SU-DHL-6 (cell line): ENCODE data around the gene ZBTB32.
"Not testable (repeated sequence)": the region's sequence is repeated elsewhere in the genome, so short reads cannot be mapped to it uniquely, and the experiment has no call there.

Experiments used
- H2AFZ ChIP-seq: fragments of 200-600 bp; sonication (generic); 2 replicates; pipeline ENCODE4 v1.6.1; 2014; ENCODE audit warnings: low read depth, mild to moderate bottlenecking, moderate library complexity, mixed read lengths, antibody characterized with exemption, low read length; ENCODE audit not compliant: severe bottlenecking
- H3F3A ChIP-seq: fragments of 200-600 bp; shearing (Covaris generic); 2 replicates; pipeline ENCODE4 v1.6.0; 2016; ENCODE audit warnings: antibody characterized with exemption, mild to moderate bottlenecking; ENCODE audit not compliant: insufficient read depth
- H3K27ac ChIP-seq: fragments of 200-600 bp; sonication (generic); 2 replicates; pipeline ENCODE4 v1.5.1; 2016; ENCODE audit warnings: low read depth, mild to moderate bottlenecking, low read length, moderate library complexity, mixed read lengths
- H3K27me3 ChIP-seq: fragments of 200-600 bp; sonication (generic), shearing (Covaris generic); 2 replicates; pipeline ENCODE4 v1.6.0; 2014; ENCODE audit warnings: mild to moderate bottlenecking, low read length
- H3K36me3 ChIP-seq: fragments of 200-600 bp; sonication (generic); 2 replicates; pipeline ENCODE4 v1.6.1; 2014; ENCODE audit warnings: mild to moderate bottlenecking, low read length, mixed read lengths
- H3K4me2 ChIP-seq: fragments of 300-600, 200-600 bp; shearing (Covaris generic), sonication (generic); 2 replicates; pipeline ENCODE4 v1.6.0; 2014; ENCODE audit warnings: low read length, low read depth, mild to moderate bottlenecking; ENCODE audit not compliant: poor library complexity, severe bottlenecking
- H3K4me3 ChIP-seq: fragments of 200-600 bp; sonication (generic); 2 replicates; pipeline ENCODE4 v1.5.1; 2014; ENCODE audit warnings: antibody characterized with exemption, low read length, mild to moderate bottlenecking, mixed read lengths; ENCODE audit not compliant: insufficient read depth, poor library complexity, severe bottlenecking
- H3K79me2 ChIP-seq: fragments of 200-600 bp; sonication (generic); 2 replicates; pipeline ENCODE4 v1.6.1; 2014; ENCODE audit warnings: mild to moderate bottlenecking, low read length, moderate library complexity; ENCODE audit not compliant: insufficient read depth
- H3K9ac ChIP-seq: fragments of 200-600 bp; sonication (generic); 2 replicates; pipeline ENCODE4 v1.7.0; 2014; ENCODE audit warnings: mild to moderate bottlenecking, low read length
- H3K9me2 ChIP-seq: fragments of 200-600 bp; sonication (generic); replicated peaks from 2 replicates; pipeline ENCODE4 v1.6.1; 2014; ENCODE audit warnings: low read length; ENCODE audit not compliant: insufficient read depth
- H3K9me3 ChIP-seq: fragments of 200-600 bp; sonication (generic); 2 replicates; pipeline ENCODE4 v1.6.1; 2014; ENCODE audit warnings: low read length, mixed read lengths; ENCODE audit not compliant: insufficient read depth
- H4K20me1 ChIP-seq: fragments of 200-600 bp; sonication (generic); 2 replicates; pipeline ENCODE4 v1.6.1; 2014; ENCODE audit warnings: low read depth, mild to moderate bottlenecking, antibody characterized with exemption, low read length, moderate library complexity, mixed read lengths
- CTCF ChIP-seq: fragments of 200-600 bp; sonication (generic); IDR thresholded peaks from one replicate; pipeline ENCODE4 v1.5.1; 2017; ENCODE audit warnings: antibody characterized with exemption, mild to moderate bottlenecking, low read length, moderate library complexity; ENCODE audit not compliant: insufficient read depth, poor library complexity, severe bottlenecking
- EZH2phosphoT487 ChIP-seq: fragments of 200-600 bp; sonication (generic), shearing (Covaris generic); conservative IDR thresholded peaks from 2 replicates; pipeline ENCODE4 v1.6.1; 2018; ENCODE audit warnings: mild to moderate bottlenecking, antibody characterized with exemption, low read length, moderate library complexity, mixed read lengths

ZBTB32 gene

DNA sequence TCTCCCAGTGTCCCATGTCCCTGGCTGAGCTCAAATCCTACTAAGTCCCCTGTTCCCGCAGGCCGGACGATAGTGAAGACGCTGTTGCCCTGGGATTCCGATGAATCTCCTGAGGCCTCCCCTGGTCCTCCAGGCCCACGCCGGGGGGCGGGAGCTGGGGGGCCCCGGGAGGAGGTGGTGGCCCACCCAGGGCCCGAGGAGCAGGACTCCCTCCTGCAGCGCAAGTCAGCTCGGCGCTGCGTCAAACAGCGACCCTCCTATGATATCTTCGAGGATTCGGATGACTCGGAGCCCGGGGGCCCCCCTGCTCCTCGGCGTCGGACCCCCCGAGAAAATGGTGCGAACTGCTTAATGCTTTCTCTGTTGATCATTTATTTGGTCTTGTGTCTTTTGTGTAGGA lies 19.3 kb downstream of the ZBTB32 start:
- H4K20me1 ChIP-seq = no peaks in the 10 kb centered on the region

GRCh38 chr19:35724132-35724531 lies 19.8 kb downstream of the ZBTB32 start:
- not testable (repeated sequence) for H3F3A ChIP-seq, H3K4me2 ChIP-seq, H3K9ac ChIP-seq, H4K20me1 ChIP-seq, H3K4me3 ChIP-seq, H3K27ac ChIP-seq, H3K27me3 ChIP-seq, H3K36me3 ChIP-seq, H3K9me3 ChIP-seq, H2AFZ ChIP-seq, H3K9me2 ChIP-seq
- H3K79me2 ChIP-seq = peaks cover 11% of the 10 kb centered on the region

More for the DNA sequence above, 19.3 kb downstream of the ZBTB32 start:
- H3K27ac ChIP-seq = no peak overlapping the region
- H3K9me2 ChIP-seq = no peaks in the 10 kb centered on the region
- no peak overlapping the region for H3K4me3 ChIP-seq
- H3F3A ChIP-seq = no peaks in the 10 kb centered on the region
- no peak overlapping the region for H3K4me2 ChIP-seq
- no peaks in the 10 kb centered on the region for H3K27me3 ChIP-seq
- no peak overlapping the region for H3K9ac ChIP-seq
- no peak overlapping the region for H2AFZ ChIP-seq
- H3K9me3 ChIP-seq = no peaks in the 10 kb centered on the region
- TF ChIP-seq CTCF = no peak
- TF ChIP-seq EZH2phosphoT487 = no peak
- no peaks in the 10 kb centered on the region; the same call in 1 of the 2 replicates for H3K36me3 ChIP-seq
- peaks cover 16% of the 10 kb centered on the region for H3K79me2 ChIP-seq

- H3K4me2 ChIP-seq = no peak overlapping the region
- H3K27ac ChIP-seq = no peak overlapping the region
- H2AFZ ChIP-seq = no peak overlapping the region
- H3K9me2 ChIP-seq = no peaks in the 10 kb centered on the region
- TF ChIP-seq EZH2phosphoT487 (no peak), CTCF (no peak)
- no peak overlapping the region for H3K9ac ChIP-seq
- H3F3A ChIP-seq = no peaks in the 10 kb centered on the region
- H3K9me3 ChIP-seq = no peaks in the 10 kb centered on the region
- H3K27me3 ChIP-seq = no peaks in the 10 kb centered on the region
- peaks cover 7% of the 10 kb centered on the region for H3K79me2 ChIP-seq
- H4K20me1 ChIP-seq = no peaks in the 10 kb centered on the region
- no peak overlapping the region for H3K4me3 ChIP-seq
- H3K36me3 ChIP-seq = no peaks in the 10 kb centered on the region; the same call in 1 of the 2 replicates
These were observed 20.2 kb downstream of the ZBTB32 start for GRCh38 chr19:35724560-35724959.

DNA sequence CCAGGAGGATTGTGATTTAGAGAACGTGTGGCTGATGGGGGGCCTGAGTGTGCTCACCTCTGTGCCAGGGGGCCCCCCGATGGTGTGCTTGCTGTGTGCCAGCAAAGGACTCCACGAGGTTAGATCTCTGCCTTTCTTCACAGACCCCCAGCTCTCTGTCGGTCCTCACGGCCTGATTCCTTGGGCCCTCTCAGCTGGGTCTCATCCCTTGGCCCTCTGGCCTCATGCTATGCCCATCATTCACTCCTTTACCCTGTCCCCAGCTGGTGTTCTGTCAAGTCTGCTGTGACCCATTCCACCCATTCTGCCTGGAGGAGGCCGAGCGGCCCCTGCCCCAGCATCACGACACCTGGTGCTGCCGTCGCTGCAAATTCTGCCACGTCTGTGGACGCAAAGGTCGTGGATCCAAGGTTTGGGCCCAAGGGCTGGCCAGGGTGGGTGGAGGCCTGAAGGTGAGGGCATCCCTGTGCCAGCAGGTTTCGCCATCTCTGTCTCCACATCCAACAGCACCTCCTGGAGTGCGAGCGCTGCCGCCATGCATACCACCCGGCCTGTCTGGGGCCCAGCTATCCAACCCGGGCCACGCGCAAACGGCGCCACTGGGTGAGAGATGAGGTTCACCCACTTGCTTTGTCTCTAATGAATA lies 21.0 kb downstream of the ZBTB32 start:
- no peaks in the 10 kb centered on the region for H3F3A ChIP-seq
- no peaks in the 10 kb centered on the region for H3K9me2 ChIP-seq
- no peak overlapping the region for H3K4me3 ChIP-seq
- H3K27ac ChIP-seq = no peak overlapping the region
- H4K20me1 ChIP-seq = no peaks in the 10 kb centered on the region
- no peak overlapping the region for H3K9ac ChIP-seq
- H3K27me3 ChIP-seq = no peaks in the 10 kb centered on the region
- H3K79me2 ChIP-seq = no peaks in the 10 kb centered on the region
- no peaks in the 10 kb centered on the region; the same call in 1 of the 2 replicates for H3K36me3 ChIP-seq
- H3K9me3 ChIP-seq = no peaks in the 10 kb centered on the region
- no peak for TF ChIP-seq CTCF
- TF ChIP-seq EZH2phosphoT487 = no peak
- H2AFZ ChIP-seq = no peak overlapping the region
- H3K4me2 ChIP-seq = no peak overlapping the region
